Uterus (tissue), 4 donors: ENCODE measurements around the gene ARHGDIB. TPM values are rescaled to one million over a fixed set of nuclear protein-coding genes. Genes with fewer than 3 reads are reported as not detected.

Experiments used
- DNase-seq, 2 donors: peaks; one replicate each; pipeline ENCODE4 v3.0.0-alpha.2; 2019 to 2020
- H3K27ac ChIP-seq, 2 donors: fragments of 200-600 bp; sonication (generic); 1 replicate in 1 of 2; 2 replicates in 1 of 2; pipeline ENCODE4 v1.5.1; 2016 to 2018
- H3K27me3 ChIP-seq, 2 donors: fragments of 200-600 bp; sonication (generic); one replicate each; pipeline ENCODE4 v1.5.1; 2018 to 2019; ENCODE audit warnings: control low read depth in 1 of 2
- H3K36me3 ChIP-seq, 2 donors: fragments of 200-600 bp; sonication (generic); one replicate each; pipeline ENCODE4 v1.5.1; 2019; ENCODE audit warnings: control low read depth in 1 of 2
- H3K4me1 ChIP-seq, 2 donors: fragments of 200-600 bp; sonication (generic); one replicate each; pipeline ENCODE4 v1.5.1; 2018 to 2019; ENCODE audit warnings: control low read depth in 1 of 2
- H3K4me3 ChIP-seq, 2 donors: fragments of 200-600 bp; sonication (generic); 1 replicate in 1 of 2; 2 replicates in 1 of 2; pipeline ENCODE4 v1.5.1; 2018 to 2019; ENCODE audit warnings: mild to moderate bottlenecking in 1 of 2
- H3K9me3 ChIP-seq, 2 donors: fragments of 200-600 bp; sonication (generic); one replicate each; pipeline ENCODE4 v1.5.1; 2019; ENCODE audit warnings: control low read depth in 1 of 2
- CTCF ChIP-seq, 4 experiments: fragments of 200-600 bp in 2 of 4; fragments of 450-650 bp in 2 of 4; sonication (generic) in 2 of 4; IDR thresholded peaks; one replicate each; pipeline ENCODE4 v1.5.1; 2016 to 2019; ENCODE audit warnings: antibody characterized with exemption in 4 of 4, mild to moderate bottlenecking in 2 of 4, moderate library complexity in 1 of 4
- POLR2A ChIP-seq, 2 donors: fragments of 450-650 bp; IDR thresholded peaks; one replicate each; pipeline ENCODE4 v1.6.1; 2016; ENCODE audit warnings: antibody characterized with exemption in 2 of 2, mild to moderate bottlenecking in 1 of 2, moderate library complexity in 1 of 2
- intact Hi-C: fragments of 100-400 bp; cut with DNase I; formaldehyde crosslinking; loops from one replicate; pipeline ENCODE4 v1.15.1; 2023; ENCODE audit warnings: low total_unique reads
- total RNA-seq, 4 donors: library from RNA; depleted of rRNA in 3 of 4; stranded (reverse); fragments of >200 nt in 3 of 4; gene quantifications; one replicate each; pipeline versions ENCODE4 v1.1.0 to v1.2.4, GENCODE V29; 2014 to 2023
- donor health status: DM: yes; HTN: yes; CAD: no.

Gene ARHGDIB
- total RNA-seq = 100 to 1,000 TPM in 1 of 4 donors, 10 to 100 TPM in 3; 28.4 to 175 (median 59.9) TPM

- no peaks in the 10 kb centered on the region for H3K27me3 ChIP-seq
- no peak for TF ChIP-seq POLR2A (IDR thresholded peaks at IDR 0.05)
- no peak for TF ChIP-seq CTCF (IDR thresholded peaks at IDR 0.05)
- H3K27ac ChIP-seq = peak within 1 kb of the TSS; percentile 77 to 82
- no peaks in the 10 kb centered on the region for H3K36me3 ChIP-seq
- no peaks in the 10 kb centered on the region for H3K9me3 ChIP-seq
- no peak for DNase-seq
- intact Hi-C loops = no loop called here
- H3K4me3 ChIP-seq = peak within 1 kb of the TSS; percentile 24 to 28
- H3K4me1 ChIP-seq = no peaks in the 10 kb centered on the region
Measured at GRCh38 chr12:14961466-14962152, at the start of gene ARHGDIB. Gene ARHGDIB (minus strand): TSS chr12:14961601. CDS start chr12:14950712, 10,889 bp downstream.

GRCh38 chr12:15011162-15011561, 49.8 kb upstream of the ARHGDIB start:
- no peak for DNase-seq
- H3K27ac ChIP-seq = peak overlapping the region in 1 of 2 donors; percentile 0
- H3K27me3 ChIP-seq = no peaks in the 10 kb centered on the region
- no peak overlapping the region for H3K4me3 ChIP-seq
- H3K4me1 ChIP-seq = no peaks in the 10 kb centered on the region
- no peaks in the 10 kb centered on the region for H3K36me3 ChIP-seq
- no peak for TF ChIP-seq CTCF (IDR thresholded peaks at IDR 0.05)
- no peak for TF ChIP-seq POLR2A (IDR thresholded peaks at IDR 0.05)
- no peaks in the 10 kb centered on the region for H3K9me3 ChIP-seq
- intact Hi-C loops = no loop called here

GRCh38 chr12:15007551-15007950, 46.1 kb upstream of the ARHGDIB start:
- peaks cover 0 to 3% of the 10 kb centered on the region in 2 donors for H3K4me1 ChIP-seq
- no peaks in the 10 kb centered on the region for H3K9me3 ChIP-seq
- H3K27ac ChIP-seq = peak overlapping the region; percentile 83 to 96
- no peaks in the 10 kb centered on the region for H3K27me3 ChIP-seq
- H3K36me3 ChIP-seq = no peaks in the 10 kb centered on the region
- intact Hi-C loops = no loop called here
- H3K4me3 ChIP-seq = no peak overlapping the region
- no peak for DNase-seq
- TF ChIP-seq POLR2A (IDR thresholded peaks at IDR 0.05) (no peak), CTCF (IDR thresholded peaks at IDR 0.05) (no peak)

- no peaks in the 10 kb centered on the region for H3K27me3 ChIP-seq
- peak overlapping the region; percentile 83 to 96 for H3K27ac ChIP-seq
- H3K9me3 ChIP-seq = no peaks in the 10 kb centered on the region
- no peaks in the 10 kb centered on the region for H3K36me3 ChIP-seq
- H3K4me3 ChIP-seq = no peak overlapping the region
- TF ChIP-seq POLR2A (IDR thresholded peaks at IDR 0.05) (no peak), CTCF (IDR thresholded peaks at IDR 0.05) (no peak)
- no peak for DNase-seq
- intact Hi-C loops = no loop called here
- peaks cover 0 to 10% of the 10 kb centered on the region in 2 donors for H3K4me1 ChIP-seq
Measured at GRCh38 chr12:15005064-15005463, 43.7 kb upstream of the ARHGDIB start.

- no peaks in the 10 kb centered on the region for H3K36me3 ChIP-seq
- intact Hi-C loops = no loop called here
- no peak for DNase-seq
- H3K27me3 ChIP-seq = no peaks in the 10 kb centered on the region
- no peak overlapping the region for H3K4me3 ChIP-seq
- no peak for TF ChIP-seq POLR2A (IDR thresholded peaks at IDR 0.05)
- no peak for TF ChIP-seq CTCF (IDR thresholded peaks at IDR 0.05)
- no peaks in the 10 kb centered on the region for H3K9me3 ChIP-seq
- peaks cover 0 to 10% of the 10 kb centered on the region in 2 donors for H3K4me1 ChIP-seq
- peak overlapping the region; percentile 83 to 96 for H3K27ac ChIP-seq
Measured at GRCh38 chr12:15004421-15004820, 43.0 kb upstream of the ARHGDIB start.
